ENCODE data around the gene G0S2. TPM values are rescaled to one million over a fixed set of nuclear protein-coding genes. Genes with fewer than 3 reads are reported as not detected.

The G0S2 gene
- total RNA-seq, 1 donor from 2014 or later, result 0.79 TPM

GRCh38 chr1:209710847-209711246, 35.6 kb downstream of the G0S2 start:
- Mint-ChIP-seq H3K27me3 (peaks cover 6% of the 10 kb centered on the region), H3K4me1 (ENCODE audit: low read depth) (no peaks in the 10 kb centered on the region), H3K36me3 (ENCODE audit: insufficient read depth) (no peaks in the 10 kb centered on the region), H3K4me3 (ENCODE audit: low read depth) (no peak overlapping the region), H3K27ac (no peak overlapping the region), H3K9me3 (ENCODE audit: low read depth) (no peaks in the 10 kb centered on the region)
- no peak for DNase-seq (ENCODE audit: low spot score, unreplicated experiment)
- no peak for TF ChIP-seq CTCF (IDR thresholded peaks at IDR 0.05; ENCODE audit: unreplicated experiment)

DNA sequence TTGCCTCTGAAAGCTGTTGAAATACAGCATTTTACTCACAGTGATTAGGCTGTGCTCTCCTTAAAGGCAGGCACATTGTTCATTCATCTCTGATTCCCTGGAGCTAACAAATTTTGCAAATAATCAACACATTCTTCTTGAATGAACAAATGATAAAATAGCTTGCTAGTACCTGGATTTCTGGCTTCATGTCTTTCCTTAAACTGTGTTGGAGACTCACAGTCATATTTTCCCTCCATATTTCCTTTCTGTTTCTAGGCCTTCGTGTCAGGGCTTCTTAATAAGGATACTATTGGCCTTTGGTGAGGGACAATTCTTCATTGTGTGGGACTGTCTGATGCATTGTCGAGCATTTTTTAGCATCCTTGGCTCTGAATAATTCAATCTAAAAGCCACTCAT, 39.1 kb downstream of the G0S2 start:
- Mint-ChIP-seq H3K27ac (no peak overlapping the region), H3K27me3 (peaks cover 2% of the 10 kb centered on the region), H3K4me1 (ENCODE audit: low read depth) (no peaks in the 10 kb centered on the region), H3K36me3 (ENCODE audit: insufficient read depth) (no peaks in the 10 kb centered on the region), H3K9me3 (ENCODE audit: low read depth) (no peaks in the 10 kb centered on the region), H3K4me3 (ENCODE audit: low read depth) (no peak overlapping the region)
- TF ChIP-seq CTCF (IDR thresholded peaks at IDR 0.05; ENCODE audit: unreplicated experiment), result no peak
- no peak for DNase-seq (ENCODE audit: low spot score, unreplicated experiment)

- peaks cover 1% of the 10 kb centered on the region for H3K27me3 Mint-ChIP-seq
- no peaks in the 10 kb centered on the region for H3K36me3 Mint-ChIP-seq (ENCODE audit: insufficient read depth)
- H3K4me1 Mint-ChIP-seq (ENCODE audit: low read depth), result no peaks in the 10 kb centered on the region
- no peak overlapping the region for H3K27ac Mint-ChIP-seq
- no peak overlapping the region for H3K4me3 Mint-ChIP-seq (ENCODE audit: low read depth)
- no peaks in the 10 kb centered on the region for H3K9me3 Mint-ChIP-seq (ENCODE audit: low read depth)
- TF ChIP-seq CTCF (IDR thresholded peaks at IDR 0.05; ENCODE audit: unreplicated experiment), result no peak
- no peak for DNase-seq (ENCODE audit: low spot score, unreplicated experiment)
These were observed 40.1 kb downstream of the G0S2 start for GRCh38 chr1:209715314-209715713.

GRCh38 chr1:209717818-209718217, 42.6 kb downstream of the G0S2 start:
- H3K4me1 Mint-ChIP-seq (ENCODE audit: low read depth), result no peaks in the 10 kb centered on the region
- DNase-seq (ENCODE audit: low spot score, unreplicated experiment), result no peak
- no peaks in the 10 kb centered on the region for H3K36me3 Mint-ChIP-seq (ENCODE audit: insufficient read depth)
- no peak overlapping the region for H3K4me3 Mint-ChIP-seq (ENCODE audit: low read depth)
- H3K27me3 Mint-ChIP-seq, result no peaks in the 10 kb centered on the region
- no peak for TF ChIP-seq CTCF (IDR thresholded peaks at IDR 0.05; ENCODE audit: unreplicated experiment)
- H3K9me3 Mint-ChIP-seq (ENCODE audit: low read depth), result no peaks in the 10 kb centered on the region
- no peak overlapping the region for H3K27ac Mint-ChIP-seq

DNA sequence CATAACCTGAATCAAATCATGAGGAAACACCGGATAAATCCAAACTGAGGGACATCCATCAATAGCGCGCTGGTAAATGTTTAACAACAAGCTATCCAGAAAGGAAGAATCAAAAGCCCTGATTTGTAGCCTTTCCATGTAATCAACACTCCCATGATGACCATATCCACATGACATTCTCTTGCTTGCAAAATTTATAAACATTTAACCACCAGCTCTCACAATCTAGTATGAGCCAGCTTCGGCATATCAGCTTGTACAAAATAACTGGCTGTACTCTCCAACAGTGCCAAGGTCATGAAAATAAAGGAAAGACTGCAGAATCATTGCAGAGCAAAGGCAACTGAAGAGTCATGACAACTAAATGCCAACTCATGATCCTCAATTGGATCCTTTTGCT, 45.1 kb downstream of the G0S2 start:
- no peak overlapping the region for H3K27ac Mint-ChIP-seq
- no peaks in the 10 kb centered on the region for H3K27me3 Mint-ChIP-seq
- no peak for TF ChIP-seq CTCF (IDR thresholded peaks at IDR 0.05; ENCODE audit: unreplicated experiment)
- H3K4me3 Mint-ChIP-seq (ENCODE audit: low read depth), result no peak overlapping the region
- no peak for DNase-seq (ENCODE audit: low spot score, unreplicated experiment)
- no peaks in the 10 kb centered on the region for H3K36me3 Mint-ChIP-seq (ENCODE audit: insufficient read depth)
- no peaks in the 10 kb centered on the region for H3K4me1 Mint-ChIP-seq (ENCODE audit: low read depth)
- no peaks in the 10 kb centered on the region for H3K9me3 Mint-ChIP-seq (ENCODE audit: low read depth)

Data from progenitor cell of endocrine pancreas (in vitro differentiated cells).